ENCODE data around the gene IGFBP1.

IGFBP1 gene

DNA sequence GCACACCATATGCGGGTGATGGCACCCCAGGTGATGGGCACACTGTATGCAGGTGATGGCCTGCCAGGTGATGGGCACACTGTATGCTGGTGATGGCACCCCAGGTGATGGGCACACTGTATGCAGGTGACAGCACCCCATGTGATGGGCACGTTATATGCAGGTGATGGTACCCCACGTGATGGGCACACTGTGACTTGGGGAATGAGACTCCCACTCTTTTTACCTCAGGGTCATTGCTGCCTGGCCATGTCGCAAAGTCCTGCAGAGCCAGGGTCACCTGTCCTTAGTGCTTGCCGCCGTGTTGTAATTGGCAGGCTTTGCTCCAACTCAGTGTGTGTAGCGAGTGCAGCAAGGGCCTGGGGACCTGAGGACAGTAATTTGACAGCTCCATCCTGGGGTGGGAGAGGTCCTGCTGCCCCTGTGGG lies 7.8 kb upstream of the IGFBP1 start:
- Histone ChIP-seq H3K27me3 (ENCODE audit: control insufficient read depth in 1 of 2, insufficient read depth in 2 of 2, low read length in 2 of 2) (peaks cover 0 to 5% of the 10 kb centered on the region in 2 donors), H3K36me3 (ENCODE audit: control insufficient read depth in 1 of 2, insufficient read depth in 2 of 2, low read length in 2 of 2) (no peaks in the 10 kb centered on the region), H3K9me3 (ENCODE audit: control insufficient read depth in 1 of 2, low read length in 2 of 2) (peaks cover 0 to 3% of the 10 kb centered on the region in 2 donors)

DNA sequence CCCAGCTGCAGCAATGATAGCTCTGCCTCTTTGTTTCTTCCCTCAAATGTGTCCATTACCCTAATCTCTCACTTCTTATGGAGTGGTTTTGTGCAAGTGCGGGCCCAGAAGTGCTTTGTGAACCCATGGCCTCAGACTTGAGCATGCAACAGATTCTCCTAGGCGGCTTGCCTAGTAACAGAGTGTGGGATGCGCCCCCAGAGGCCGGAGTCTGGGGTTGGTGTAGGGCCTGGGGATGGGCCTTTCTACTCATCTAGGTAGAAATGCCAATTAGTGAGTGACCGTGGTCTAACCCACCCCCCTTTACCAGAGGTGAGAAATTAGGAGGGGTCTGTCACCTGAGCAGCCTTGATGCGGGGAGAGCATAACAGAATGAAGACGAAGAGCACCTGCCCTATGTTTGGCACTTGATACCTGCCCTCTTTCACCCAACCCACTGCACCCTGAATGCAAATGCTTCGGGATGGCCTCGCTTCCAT lies 7.0 kb upstream of the IGFBP1 start:
- Histone ChIP-seq H3K4me1 (ENCODE audit: control insufficient read depth in 1 of 2, insufficient read depth in 2 of 2, low read length in 2 of 2) (no peaks in the 10 kb centered on the region), H3K27ac (ENCODE audit: low read depth, low read length) (no peak overlapping the region), H3K4me3 (ENCODE audit: low read depth in 1 of 2, low read length in 2 of 2) (no peak overlapping the region), H3K36me3 (ENCODE audit: control insufficient read depth in 1 of 2, insufficient read depth in 2 of 2, low read length in 2 of 2) (no peaks in the 10 kb centered on the region), H3K9me3 (ENCODE audit: control insufficient read depth in 1 of 2, low read length in 2 of 2) (peaks cover 0 to 3% of the 10 kb centered on the region in 2 donors), H3K27me3 (ENCODE audit: control insufficient read depth in 1 of 2, insufficient read depth in 2 of 2, low read length in 2 of 2) (peaks cover 0 to 5% of the 10 kb centered on the region in 2 donors), H3K9ac (ENCODE audit: low read depth in 1 of 2, low read length in 2 of 2) (no peak overlapping the region)

More for the DNA sequence above, 7.8 kb upstream of the IGFBP1 start:
- H3K27ac ChIP-seq (ENCODE audit: low read depth, low read length) = no peak overlapping the region
- H3K9ac ChIP-seq (ENCODE audit: low read depth in 1 of 2, low read length in 2 of 2) = no peak overlapping the region
- H3K4me1 ChIP-seq (ENCODE audit: control insufficient read depth in 1 of 2, insufficient read depth in 2 of 2, low read length in 2 of 2) = no peaks in the 10 kb centered on the region
- H3K4me3 ChIP-seq (ENCODE audit: low read depth in 1 of 2, low read length in 2 of 2) = no peak overlapping the region

- peaks cover 3 to 5% of the 10 kb centered on the region in 2 donors for H3K27me3 ChIP-seq (ENCODE audit: control insufficient read depth in 1 of 2, insufficient read depth in 2 of 2, low read length in 2 of 2)
- H3K9ac ChIP-seq (ENCODE audit: low read depth in 1 of 2, low read length in 2 of 2) = no peak overlapping the region
- no peaks in the 10 kb centered on the region for H3K4me1 ChIP-seq (ENCODE audit: control insufficient read depth in 1 of 2, insufficient read depth in 2 of 2, low read length in 2 of 2)
- no peak overlapping the region for H3K4me3 ChIP-seq (ENCODE audit: low read depth in 1 of 2, low read length in 2 of 2)
- peaks cover 0 to 3% of the 10 kb centered on the region in 2 donors for H3K9me3 ChIP-seq (ENCODE audit: control insufficient read depth in 1 of 2, low read length in 2 of 2)
- no peaks in the 10 kb centered on the region for H3K36me3 ChIP-seq (ENCODE audit: control insufficient read depth in 1 of 2, insufficient read depth in 2 of 2, low read length in 2 of 2)
- H3K27ac ChIP-seq (ENCODE audit: low read depth, low read length) = no peak overlapping the region
These were observed 6.4 kb upstream of the IGFBP1 start for GRCh38 chr7:45881759-45882464.

DNA sequence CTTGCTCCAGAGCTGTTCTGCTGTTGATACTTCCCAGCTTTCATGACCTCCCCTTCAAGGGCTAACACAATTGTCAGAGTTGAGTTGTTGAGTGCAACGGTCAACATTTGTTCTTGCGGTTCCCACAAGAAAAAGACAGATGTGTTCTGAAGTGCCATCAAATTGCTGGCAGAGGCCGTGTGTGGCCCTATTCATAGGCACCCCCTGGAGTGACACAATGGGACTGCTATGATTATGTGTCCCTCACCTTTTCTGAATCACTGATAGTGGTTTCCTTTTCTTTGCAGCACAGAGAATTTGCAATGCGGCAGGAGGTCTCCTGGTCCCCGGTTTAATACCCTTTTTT lies 5.8 kb upstream of the IGFBP1 start:
- H3K27ac ChIP-seq (ENCODE audit: low read depth, low read length) = no peak overlapping the region
- no peaks in the 10 kb centered on the region for H3K4me1 ChIP-seq (ENCODE audit: control insufficient read depth in 1 of 2, insufficient read depth in 2 of 2, low read length in 2 of 2)

DNA sequence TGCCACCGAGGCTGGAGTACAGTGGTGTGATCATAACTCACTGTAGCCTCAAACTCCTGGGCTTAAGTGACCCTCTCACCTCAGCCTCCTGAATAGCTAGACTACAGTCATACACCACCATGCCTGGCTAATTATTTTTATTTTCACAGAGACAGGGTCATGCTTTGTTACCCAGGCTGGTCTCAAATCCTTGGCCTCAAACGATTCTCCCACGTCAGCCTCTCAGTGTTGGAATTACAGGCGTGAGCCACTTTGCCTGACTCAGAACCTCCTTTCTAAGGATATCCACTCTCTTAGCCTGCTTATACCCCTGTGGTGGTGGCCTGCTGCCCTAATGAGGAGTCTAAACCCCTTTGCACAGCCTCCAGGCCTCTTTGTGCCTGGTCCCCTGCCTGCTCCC lies 4.2 kb upstream of the IGFBP1 start:
- no peak overlapping the region for H3K4me3 ChIP-seq (ENCODE audit: low read depth in 1 of 2, low read length in 2 of 2)
- H3K27ac ChIP-seq (ENCODE audit: low read depth, low read length) = no peak overlapping the region

More for the DNA sequence above, 5.8 kb upstream of the IGFBP1 start:
- Histone ChIP-seq H3K36me3 (ENCODE audit: control insufficient read depth in 1 of 2, insufficient read depth in 2 of 2, low read length in 2 of 2) (no peaks in the 10 kb centered on the region), H3K4me3 (ENCODE audit: low read depth in 1 of 2, low read length in 2 of 2) (no peak overlapping the region), H3K27me3 (ENCODE audit: control insufficient read depth in 1 of 2, insufficient read depth in 2 of 2, low read length in 2 of 2) (peaks cover 8 to 10% of the 10 kb centered on the region in 2 donors), H3K9ac (ENCODE audit: low read depth in 1 of 2, low read length in 2 of 2) (no peak overlapping the region), H3K9me3 (ENCODE audit: control insufficient read depth in 1 of 2, low read length in 2 of 2) (peaks cover 0 to 3% of the 10 kb centered on the region in 2 donors)

GRCh38 chr7:45885264-45885882 lies 2.9 kb upstream of the IGFBP1 start:
- H3K4me1 ChIP-seq (ENCODE audit: control insufficient read depth in 1 of 2, insufficient read depth in 2 of 2, low read length in 2 of 2) = no peaks in the 10 kb centered on the region
- H3K4me3 ChIP-seq (ENCODE audit: low read depth in 1 of 2, low read length in 2 of 2) = no peak overlapping the region
- no peak overlapping the region for H3K9ac ChIP-seq (ENCODE audit: low read depth in 1 of 2, low read length in 2 of 2)
- no peak overlapping the region for H3K27ac ChIP-seq (ENCODE audit: low read depth, low read length)
- H3K27me3 ChIP-seq (ENCODE audit: control insufficient read depth in 1 of 2, insufficient read depth in 2 of 2, low read length in 2 of 2) = peaks cover 27 to 30% of the 10 kb centered on the region in 2 donors
- H3K36me3 ChIP-seq (ENCODE audit: control insufficient read depth in 1 of 2, insufficient read depth in 2 of 2, low read length in 2 of 2) = no peaks in the 10 kb centered on the region
- no peaks in the 10 kb centered on the region for H3K9me3 ChIP-seq (ENCODE audit: control insufficient read depth in 1 of 2, low read length in 2 of 2)

More for the DNA sequence above, 4.2 kb upstream of the IGFBP1 start:
- no peak overlapping the region for H3K9ac ChIP-seq (ENCODE audit: low read depth in 1 of 2, low read length in 2 of 2)
- H3K9me3 ChIP-seq (ENCODE audit: control insufficient read depth in 1 of 2, low read length in 2 of 2) = peaks cover 0 to 2% of the 10 kb centered on the region in 2 donors
- peaks cover 16 to 20% of the 10 kb centered on the region in 2 donors for H3K27me3 ChIP-seq (ENCODE audit: control insufficient read depth in 1 of 2, insufficient read depth in 2 of 2, low read length in 2 of 2)
- no peaks in the 10 kb centered on the region for H3K36me3 ChIP-seq (ENCODE audit: control insufficient read depth in 1 of 2, insufficient read depth in 2 of 2, low read length in 2 of 2)
- H3K4me1 ChIP-seq (ENCODE audit: control insufficient read depth in 1 of 2, insufficient read depth in 2 of 2, low read length in 2 of 2) = no peaks in the 10 kb centered on the region

- Histone ChIP-seq H3K9me3 (ENCODE audit: control insufficient read depth in 1 of 2, low read length in 2 of 2) (no peaks in the 10 kb centered on the region), H3K27me3 (ENCODE audit: control insufficient read depth in 1 of 2, insufficient read depth in 2 of 2, low read length in 2 of 2) (peaks cover 27 to 41% of the 10 kb centered on the region in 2 donors), H3K4me1 (ENCODE audit: control insufficient read depth in 1 of 2, insufficient read depth in 2 of 2, low read length in 2 of 2) (no peaks in the 10 kb centered on the region), H3K4me3 (ENCODE audit: low read depth in 1 of 2, low read length in 2 of 2) (no peak overlapping the region), H3K36me3 (ENCODE audit: control insufficient read depth in 1 of 2, insufficient read depth in 2 of 2, low read length in 2 of 2) (no peaks in the 10 kb centered on the region), H3K27ac (ENCODE audit: low read depth, low read length) (no peak overlapping the region), H3K9ac (ENCODE audit: low read depth in 1 of 2, low read length in 2 of 2) (no peak overlapping the region)
These were observed 1.2 kb upstream of the IGFBP1 start for GRCh38 chr7:45886931-45887667.

- Histone ChIP-seq H3K9me3 (ENCODE audit: control insufficient read depth in 1 of 2, low read length in 2 of 2) (no peaks in the 10 kb centered on the region), H3K4me1 (ENCODE audit: control insufficient read depth in 1 of 2, insufficient read depth in 2 of 2, low read length in 2 of 2) (no peaks in the 10 kb centered on the region), H3K36me3 (ENCODE audit: control insufficient read depth in 1 of 2, insufficient read depth in 2 of 2, low read length in 2 of 2) (no peaks in the 10 kb centered on the region), H3K27ac (ENCODE audit: low read depth, low read length) (no peak overlapping the region), H3K4me3 (ENCODE audit: low read depth in 1 of 2, low read length in 2 of 2) (no peak overlapping the region), H3K27me3 (ENCODE audit: control insufficient read depth in 1 of 2, insufficient read depth in 2 of 2, low read length in 2 of 2) (peaks cover 27 to 41% of the 10 kb centered on the region in 2 donors), H3K9ac (ENCODE audit: low read depth in 1 of 2, low read length in 2 of 2) (no peak overlapping the region)
These were observed 692 bp downstream of the IGFBP1 start for GRCh38 chr7:45888993-45889366.

DNA sequence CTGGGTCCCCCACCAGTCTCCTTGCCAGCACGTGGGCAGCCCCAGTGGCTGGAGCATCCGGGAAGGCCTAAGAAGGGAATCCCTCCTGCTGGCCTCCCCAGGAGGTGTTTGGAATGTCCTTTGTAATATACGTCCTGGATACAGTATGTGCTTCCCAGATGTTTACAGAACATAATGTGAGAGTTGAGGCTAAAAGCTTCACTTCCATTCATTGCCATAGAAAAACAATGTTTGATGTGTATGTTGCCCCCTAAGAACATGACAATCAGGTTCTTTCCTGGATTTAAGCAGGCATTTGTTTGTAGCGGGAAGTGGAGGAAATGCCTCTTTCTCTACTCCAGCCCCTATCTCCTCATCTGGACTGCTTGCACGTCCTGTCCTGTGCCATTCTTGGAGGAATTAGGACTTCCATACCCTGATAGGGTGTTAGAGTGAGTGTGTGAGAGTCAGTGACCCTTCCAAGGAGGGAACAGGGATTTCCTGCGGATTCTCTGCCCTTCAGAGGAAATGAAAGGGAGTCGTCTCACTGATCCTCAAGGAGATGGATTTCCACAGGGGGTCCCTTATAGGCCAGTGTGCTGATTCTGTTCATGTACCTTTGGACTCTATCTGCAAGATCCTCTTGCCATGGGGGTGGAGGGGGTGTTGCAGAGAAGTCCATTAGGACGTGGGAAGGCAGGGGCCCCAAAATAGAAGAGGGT lies 1.2 kb downstream of the IGFBP1 start:
- Histone ChIP-seq H3K27me3 (ENCODE audit: control insufficient read depth in 1 of 2, insufficient read depth in 2 of 2, low read length in 2 of 2) (peaks cover 27 to 39% of the 10 kb centered on the region in 2 donors), H3K27ac (ENCODE audit: low read depth, low read length) (no peak overlapping the region), H3K4me3 (ENCODE audit: low read depth in 1 of 2, low read length in 2 of 2) (no peak overlapping the region), H3K36me3 (ENCODE audit: control insufficient read depth in 1 of 2, insufficient read depth in 2 of 2, low read length in 2 of 2) (no peaks in the 10 kb centered on the region), H3K4me1 (ENCODE audit: control insufficient read depth in 1 of 2, insufficient read depth in 2 of 2, low read length in 2 of 2) (no peaks in the 10 kb centered on the region), H3K9me3 (ENCODE audit: control insufficient read depth in 1 of 2, low read length in 2 of 2) (no peaks in the 10 kb centered on the region), H3K9ac (ENCODE audit: low read depth in 1 of 2, low read length in 2 of 2) (no peak overlapping the region)
